ENCODE data around the gene BBS9.

BBS9 gene

DNA sequence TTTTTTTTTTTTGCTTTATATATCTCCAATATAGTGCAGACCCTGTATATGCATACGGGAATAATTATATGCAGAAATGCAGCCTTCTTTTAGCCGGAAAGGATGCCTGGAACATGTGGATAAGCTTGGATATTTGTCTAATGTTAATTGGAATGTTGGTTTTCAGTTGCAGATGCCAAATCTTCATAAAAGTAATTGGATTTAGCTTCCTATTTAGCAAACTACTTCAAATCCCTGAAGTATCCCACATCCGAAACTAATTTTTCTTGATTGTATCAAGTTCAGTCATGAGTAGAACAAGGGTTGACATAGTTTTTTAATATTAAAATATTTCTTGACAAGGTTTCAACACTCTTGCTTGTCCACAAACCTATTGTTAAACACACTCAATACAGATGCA, 281.7 kb downstream of the BBS9 start:
- DNase-seq, result no peak

DNA sequence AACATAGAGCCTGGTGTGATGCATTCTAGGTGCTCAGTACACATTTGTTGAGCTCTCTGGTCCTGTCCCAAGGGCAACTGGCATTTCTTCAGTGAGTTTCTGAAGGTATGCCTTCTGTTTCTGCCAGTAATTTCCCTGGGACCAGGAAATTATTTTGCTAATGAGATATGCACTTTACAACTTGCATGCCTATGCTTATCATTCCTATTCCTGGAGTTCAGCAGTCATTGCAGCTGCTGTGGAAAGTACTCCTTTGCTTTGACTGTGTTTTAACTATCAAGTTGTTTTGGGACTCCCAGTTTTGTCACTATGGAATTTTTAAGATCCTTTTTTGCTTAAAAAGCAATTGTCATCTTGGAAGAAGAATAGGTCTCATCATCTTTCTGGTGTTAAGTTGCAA, 283.0 kb downstream of the BBS9 start:
- Histone ChIP-seq H3K27ac (no peak overlapping the region), H3K27me3 (ENCODE audit: insufficient read depth, low read depth, severe bottlenecking) (no peaks in the 10 kb centered on the region), H3K36me3 (no peaks in the 10 kb centered on the region), H3K9me3 (ENCODE audit: severe bottlenecking) (no peaks in the 10 kb centered on the region), H3K4me3 (ENCODE audit: low read depth, low read length) (no peak overlapping the region)
- TF ChIP-seq, protein P1, sequence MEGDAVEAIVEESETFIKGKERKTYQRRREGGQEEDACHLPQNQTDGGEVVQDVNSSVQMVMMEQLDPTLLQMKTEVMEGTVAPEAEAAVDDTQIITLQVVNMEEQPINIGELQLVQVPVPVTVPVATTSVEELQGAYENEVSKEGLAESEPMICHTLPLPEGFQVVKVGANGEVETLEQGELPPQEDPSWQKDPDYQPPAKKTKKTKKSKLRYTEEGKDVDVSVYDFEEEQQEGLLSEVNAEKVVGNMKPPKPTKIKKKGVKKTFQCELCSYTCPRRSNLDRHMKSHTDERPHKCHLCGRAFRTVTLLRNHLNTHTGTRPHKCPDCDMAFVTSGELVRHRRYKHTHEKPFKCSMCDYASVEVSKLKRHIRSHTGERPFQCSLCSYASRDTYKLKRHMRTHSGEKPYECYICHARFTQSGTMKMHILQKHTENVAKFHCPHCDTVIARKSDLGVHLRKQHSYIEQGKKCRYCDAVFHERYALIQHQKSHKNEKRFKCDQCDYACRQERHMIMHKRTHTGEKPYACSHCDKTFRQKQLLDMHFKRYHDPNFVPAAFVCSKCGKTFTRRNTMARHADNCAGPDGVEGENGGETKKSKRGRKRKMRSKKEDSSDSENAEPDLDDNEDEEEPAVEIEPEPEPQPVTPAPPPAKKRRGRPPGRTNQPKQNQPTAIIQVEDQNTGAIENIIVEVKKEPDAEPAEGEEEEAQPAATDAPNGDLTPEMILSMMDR (IDR thresholded peaks at IDR 0.05; ENCODE audit: low read depth, low read length), result no peak
- DNase-seq, result no peak

More for the DNA sequence above, 281.7 kb downstream of the BBS9 start:
- TF ChIP-seq, protein P1 (IDR thresholded peaks at IDR 0.05; ENCODE audit: low read depth, low read length), result no peak
- Histone ChIP-seq H3K27ac (no peak overlapping the region), H3K27me3 (ENCODE audit: insufficient read depth, low read depth, severe bottlenecking) (no peaks in the 10 kb centered on the region), H3K36me3 (no peaks in the 10 kb centered on the region), H3K4me3 (ENCODE audit: low read depth, low read length) (no peak overlapping the region), H3K9me3 (ENCODE audit: severe bottlenecking) (no peaks in the 10 kb centered on the region)

DNA sequence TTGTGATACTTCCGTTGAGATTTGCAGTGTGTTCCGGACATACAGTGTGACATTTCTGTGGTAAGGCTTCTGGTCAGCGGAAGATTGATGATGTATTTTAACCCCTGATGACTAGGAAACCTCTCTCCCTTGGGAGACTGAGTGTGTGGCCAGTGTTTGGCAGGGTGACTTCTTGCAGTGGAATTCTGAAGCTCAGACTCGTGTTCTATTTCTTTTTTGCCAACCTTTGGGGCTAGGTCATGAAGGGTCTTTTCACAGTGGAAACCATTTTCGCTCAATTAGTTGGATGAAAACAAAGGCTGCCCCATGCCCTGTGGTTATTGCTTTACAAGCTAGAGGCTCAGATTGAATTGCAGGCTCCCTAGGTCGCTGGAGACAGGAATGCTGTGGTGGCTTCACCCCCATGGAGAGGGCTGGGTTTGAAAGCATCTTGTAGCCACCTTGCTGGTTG, 288.9 kb downstream of the BBS9 start:
- TF ChIP-seq, protein P1 (IDR thresholded peaks at IDR 0.05; ENCODE audit: low read depth, low read length), result no peak
- DNase-seq, result no peak
- Histone ChIP-seq H3K4me3 (ENCODE audit: low read depth, low read length) (no peak overlapping the region), H3K9me3 (ENCODE audit: severe bottlenecking) (no peaks in the 10 kb centered on the region), H3K27me3 (ENCODE audit: insufficient read depth, low read depth, severe bottlenecking) (no peaks in the 10 kb centered on the region), H3K27ac (no peak overlapping the region), H3K36me3 (no peaks in the 10 kb centered on the region)

DNA sequence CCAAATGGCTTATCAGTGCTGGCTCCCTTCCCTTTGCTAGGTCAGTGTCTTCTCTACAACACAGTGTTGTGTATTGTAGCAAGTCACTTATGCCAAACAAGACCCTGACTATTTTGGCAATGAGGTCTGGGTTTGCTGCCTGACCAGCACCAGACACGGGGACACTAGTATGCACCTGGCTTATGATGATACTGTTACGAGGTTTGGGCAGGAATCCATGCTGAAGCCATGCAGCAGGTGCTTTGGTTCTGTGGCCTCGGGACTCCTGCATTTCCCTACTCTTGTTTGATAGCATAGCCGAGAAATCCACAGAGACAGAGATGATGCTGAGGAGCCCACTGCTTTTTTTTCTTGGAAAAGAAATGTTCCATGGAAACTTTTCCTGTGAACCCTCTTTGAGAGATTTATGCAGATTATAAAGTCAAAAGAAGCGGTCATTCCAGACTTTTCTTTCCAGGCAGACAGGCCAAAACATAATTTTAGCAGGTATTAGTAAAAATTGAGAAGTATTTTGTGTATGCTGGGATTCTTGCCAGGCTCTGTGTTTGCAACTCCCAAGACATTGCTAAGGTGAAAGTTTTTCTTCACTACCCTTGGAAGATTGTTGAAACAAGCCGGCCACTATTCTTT, 291.1 kb downstream of the BBS9 start:
- H3K27ac ChIP-seq, result no peak overlapping the region
- TF ChIP-seq, protein P1 (IDR thresholded peaks at IDR 0.05; ENCODE audit: low read depth, low read length), result no peak
- H3K9me3 ChIP-seq (ENCODE audit: severe bottlenecking), result no peaks in the 10 kb centered on the region
- no peaks in the 10 kb centered on the region for H3K36me3 ChIP-seq
- H3K27me3 ChIP-seq (ENCODE audit: insufficient read depth, low read depth, severe bottlenecking), result no peaks in the 10 kb centered on the region
- DNase-seq, result no peak
- H3K4me3 ChIP-seq (ENCODE audit: low read depth, low read length), result no peak overlapping the region

DNA sequence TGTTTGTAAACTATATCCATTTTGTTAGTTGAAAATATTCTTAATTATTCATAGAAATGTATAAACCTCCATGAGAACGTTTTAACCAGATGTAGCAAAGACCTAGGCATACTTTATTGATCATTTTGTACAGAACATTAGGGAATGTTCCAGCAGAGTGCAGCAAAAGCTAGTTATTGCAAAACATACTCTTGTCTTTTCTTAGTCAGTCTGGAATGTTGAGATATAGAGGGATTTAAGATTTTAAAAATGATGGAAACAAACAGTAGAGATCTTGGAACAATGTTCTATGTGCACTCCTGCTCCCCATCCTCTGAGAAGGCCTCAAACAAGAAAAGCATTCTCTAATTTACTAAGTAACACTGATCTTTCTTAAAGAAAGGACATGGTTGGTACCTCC, 292.1 kb downstream of the BBS9 start:
- Histone ChIP-seq H3K9me3 (ENCODE audit: severe bottlenecking) (no peaks in the 10 kb centered on the region), H3K36me3 (no peaks in the 10 kb centered on the region), H3K4me3 (ENCODE audit: low read depth, low read length) (no peak overlapping the region), H3K27me3 (ENCODE audit: insufficient read depth, low read depth, severe bottlenecking) (no peaks in the 10 kb centered on the region), H3K27ac (no peak overlapping the region)
- TF ChIP-seq, protein P1 (IDR thresholded peaks at IDR 0.05; ENCODE audit: low read depth, low read length), result no peak
- DNase-seq, result no peak

DNA sequence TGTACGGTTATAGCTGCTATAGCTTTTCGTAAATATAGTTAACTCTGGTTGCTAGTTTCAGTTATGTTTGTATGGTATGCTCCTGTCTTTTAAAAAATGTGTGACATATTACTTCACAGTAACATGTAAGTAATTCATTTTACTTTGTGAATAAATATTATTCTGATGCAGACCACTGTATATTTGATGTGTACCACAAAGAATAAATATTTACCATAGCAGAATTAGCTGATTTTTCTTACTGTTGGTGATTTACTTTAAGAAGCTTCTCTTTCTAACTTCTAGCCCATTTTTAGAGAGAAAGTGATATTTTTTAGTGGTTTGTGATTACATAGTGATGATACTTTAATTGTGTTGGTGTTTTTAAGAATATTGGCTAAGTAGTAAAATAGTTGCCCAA, 292.8 kb downstream of the BBS9 start:
- no peaks in the 10 kb centered on the region for H3K9me3 ChIP-seq (ENCODE audit: severe bottlenecking)
- no peak overlapping the region for H3K4me3 ChIP-seq (ENCODE audit: low read depth, low read length)
- no peaks in the 10 kb centered on the region for H3K27me3 ChIP-seq (ENCODE audit: insufficient read depth, low read depth, severe bottlenecking)
- no peak overlapping the region for H3K27ac ChIP-seq
- no peaks in the 10 kb centered on the region for H3K36me3 ChIP-seq
- DNase-seq, result no peak
- TF ChIP-seq, protein P1 (IDR thresholded peaks at IDR 0.05; ENCODE audit: low read depth, low read length), result no peak
